DOHH2 (cell line): ENCODE data around the gene FANK1.

Experiments
- H3F3A ChIP-seq: fragments of 200-600 bp; sonication (generic), shearing (Covaris generic); 2 replicates; pipeline ENCODE4 v1.6.0; 2016; ENCODE audit warnings: antibody characterized with exemption, mild to moderate bottlenecking; ENCODE audit not compliant: control insufficient read depth, insufficient read depth
- H3K27ac ChIP-seq: fragments of 200-600 bp; sonication (generic); 2 replicates; pipeline ENCODE4 v1.5.1; 2014; ENCODE audit warnings: low read depth, mild to moderate bottlenecking, low read length, moderate library complexity
- H3K27me3 ChIP-seq: fragments of 200-600 bp; sonication (generic); 2 replicates; pipeline ENCODE4 v1.6.1; 2014; ENCODE audit warnings: mild to moderate bottlenecking, low read length, mixed read lengths; ENCODE audit not compliant: control insufficient read depth
- H3K36me3 ChIP-seq: fragments of 200-600 bp; sonication (generic); 2 replicates; pipeline ENCODE4 v1.6.1; 2014; ENCODE audit warnings: mild to moderate bottlenecking, low read length, moderate library complexity, mixed read lengths; ENCODE audit not compliant: control insufficient read depth
- H3K4me1 ChIP-seq: fragments of 200-600 bp; sonication (generic); 2 replicates; pipeline ENCODE4 v1.6.1; 2014; ENCODE audit warnings: mild to moderate bottlenecking, low read length, mixed read lengths; ENCODE audit not compliant: control insufficient read depth
- H3K4me2 ChIP-seq: fragments of 200-600 bp; sonication (generic); 2 replicates; pipeline ENCODE4 v1.6.0; 2014; ENCODE audit warnings: mild to moderate bottlenecking, low read length, moderate library complexity
- H3K4me3 ChIP-seq: fragments of 200-600 bp; sonication (generic); 2 replicates; pipeline ENCODE4 v1.5.1; 2014; ENCODE audit warnings: mild to moderate bottlenecking, low read length, mixed read lengths
- H3K79me2 ChIP-seq: fragments of 200-600 bp; sonication (generic); 2 replicates; pipeline ENCODE4 v1.6.1; 2014; ENCODE audit warnings: mild to moderate bottlenecking, low read length, mixed read lengths; ENCODE audit not compliant: control insufficient read depth
- H3K9me2 ChIP-seq: fragments of 200-600 bp; sonication (generic); replicated peaks from 2 replicates; pipeline ENCODE4 v1.6.1; 2014; ENCODE audit warnings: mild to moderate bottlenecking, low read length, mixed read lengths; ENCODE audit not compliant: control insufficient read depth
- H3K9me3 ChIP-seq: fragments of 200-600 bp; sonication (generic); 2 replicates; pipeline ENCODE4 v1.6.1; 2014; ENCODE audit warnings: antibody characterized with exemption, low read length, mixed read lengths; ENCODE audit not compliant: control insufficient read depth, insufficient read depth
- H4K20me1 ChIP-seq: fragments of 200-600 bp; sonication (generic); 2 replicates; pipeline ENCODE4 v1.6.0; 2014; ENCODE audit warnings: low read depth, mild to moderate bottlenecking, antibody characterized with exemption, low read length, moderate library complexity; ENCODE audit not compliant: control insufficient read depth, insufficient read depth
- EZH2phosphoT487 ChIP-seq: fragments of 200-600 bp; sonication (generic); IDR thresholded peaks from 2 replicates; pipeline ENCODE4 v1.6.1; 2017; ENCODE audit warnings: borderline replicate concordance, mild to moderate bottlenecking, antibody characterized with exemption, low read length, moderate library complexity, mixed read lengths
- TF ChIP-seq, protein P1 (sequence below): fragments of 200-600 bp; sonication (generic); IDR thresholded peaks from one replicate; pipeline ENCODE4 v1.5.1; 2014; ENCODE audit warnings: antibody characterized with exemption, mild to moderate bottlenecking, low read depth, low read length; ENCODE audit not compliant: poor library complexity, severe bottlenecking

FANK1 gene

DNA sequence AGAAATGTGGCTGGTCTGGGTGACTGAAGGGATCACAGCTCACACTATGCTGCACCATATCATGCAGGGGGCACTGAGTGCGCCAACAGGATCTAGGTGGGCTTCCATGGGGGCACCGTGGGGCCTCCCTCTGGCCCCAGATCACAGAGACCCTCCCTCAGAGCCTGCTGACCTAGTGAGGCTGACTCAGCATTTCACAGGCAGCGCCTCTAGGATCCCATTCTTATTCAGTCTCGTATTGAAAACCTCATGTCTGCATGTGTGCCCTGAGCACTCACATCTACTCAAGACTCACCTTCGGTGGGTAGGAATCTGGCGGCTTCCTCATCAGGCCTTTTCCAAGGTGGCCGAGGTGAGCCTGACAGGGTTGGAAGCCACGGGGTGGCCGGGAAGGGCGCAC lies 141.6 kb downstream of the FANK1 start:
- no peaks in the 10 kb centered on the region for H4K20me1 ChIP-seq
- H3K4me1 ChIP-seq: peaks cover 17% of the 10 kb centered on the region
- no peak overlapping the region for H3K4me2 ChIP-seq
- H3K36me3 ChIP-seq: no peaks in the 10 kb centered on the region
- no peak for TF ChIP-seq EZH2phosphoT487
- TF ChIP-seq, protein P1, sequence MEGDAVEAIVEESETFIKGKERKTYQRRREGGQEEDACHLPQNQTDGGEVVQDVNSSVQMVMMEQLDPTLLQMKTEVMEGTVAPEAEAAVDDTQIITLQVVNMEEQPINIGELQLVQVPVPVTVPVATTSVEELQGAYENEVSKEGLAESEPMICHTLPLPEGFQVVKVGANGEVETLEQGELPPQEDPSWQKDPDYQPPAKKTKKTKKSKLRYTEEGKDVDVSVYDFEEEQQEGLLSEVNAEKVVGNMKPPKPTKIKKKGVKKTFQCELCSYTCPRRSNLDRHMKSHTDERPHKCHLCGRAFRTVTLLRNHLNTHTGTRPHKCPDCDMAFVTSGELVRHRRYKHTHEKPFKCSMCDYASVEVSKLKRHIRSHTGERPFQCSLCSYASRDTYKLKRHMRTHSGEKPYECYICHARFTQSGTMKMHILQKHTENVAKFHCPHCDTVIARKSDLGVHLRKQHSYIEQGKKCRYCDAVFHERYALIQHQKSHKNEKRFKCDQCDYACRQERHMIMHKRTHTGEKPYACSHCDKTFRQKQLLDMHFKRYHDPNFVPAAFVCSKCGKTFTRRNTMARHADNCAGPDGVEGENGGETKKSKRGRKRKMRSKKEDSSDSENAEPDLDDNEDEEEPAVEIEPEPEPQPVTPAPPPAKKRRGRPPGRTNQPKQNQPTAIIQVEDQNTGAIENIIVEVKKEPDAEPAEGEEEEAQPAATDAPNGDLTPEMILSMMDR: no peak
- no peaks in the 10 kb centered on the region for H3F3A ChIP-seq
- H3K9me2 ChIP-seq: no peaks in the 10 kb centered on the region
- no peak overlapping the region for H3K4me3 ChIP-seq
- no peak overlapping the region for H3K27ac ChIP-seq
- no peaks in the 10 kb centered on the region for H3K79me2 ChIP-seq
- H3K27me3 ChIP-seq: 0 out of 2 replicates have a peak, but pooled peaks cover 4% of the 10 kb centered on the region
- no peaks in the 10 kb centered on the region for H3K9me3 ChIP-seq

DNA sequence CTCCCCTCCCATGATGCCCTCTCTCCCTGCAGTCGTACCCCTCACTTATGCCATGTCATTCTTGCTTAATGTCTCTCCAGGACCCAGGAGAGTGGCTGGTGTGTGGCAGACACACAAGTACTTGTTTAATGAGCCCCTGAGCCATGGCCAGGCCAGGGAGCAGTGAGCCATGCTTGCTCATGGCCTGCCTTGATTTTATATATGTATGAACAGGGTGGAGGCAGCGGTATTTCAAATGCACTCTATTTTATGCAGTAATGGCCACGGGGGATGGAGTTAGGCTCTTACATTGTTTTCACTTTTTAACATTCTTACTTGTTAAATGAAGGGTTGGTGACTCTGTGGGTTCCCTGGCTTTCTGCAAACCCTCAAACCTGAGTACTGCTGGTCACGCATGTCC lies 144.8 kb downstream of the FANK1 start:
- Histone ChIP-seq H3K27ac (no peak overlapping the region), H3K36me3 (no peaks in the 10 kb centered on the region), H3F3A (no peaks in the 10 kb centered on the region), H3K27me3 (0 out of 2 replicates have a peak, but pooled peaks cover 4% of the 10 kb centered on the region), H3K9me2 (no peaks in the 10 kb centered on the region), H3K9me3 (no peaks in the 10 kb centered on the region), H3K79me2 (no peaks in the 10 kb centered on the region), H4K20me1 (no peaks in the 10 kb centered on the region), H3K4me2 (peak overlapping the region; percentile 63), H3K4me1 (peaks cover 17% of the 10 kb centered on the region), H3K4me3 (peak overlapping the region; percentile 51; the same call in 1 of the 2 replicates)
- TF ChIP-seq, protein P1: no peak
- TF ChIP-seq EZH2phosphoT487: no peak

DNA sequence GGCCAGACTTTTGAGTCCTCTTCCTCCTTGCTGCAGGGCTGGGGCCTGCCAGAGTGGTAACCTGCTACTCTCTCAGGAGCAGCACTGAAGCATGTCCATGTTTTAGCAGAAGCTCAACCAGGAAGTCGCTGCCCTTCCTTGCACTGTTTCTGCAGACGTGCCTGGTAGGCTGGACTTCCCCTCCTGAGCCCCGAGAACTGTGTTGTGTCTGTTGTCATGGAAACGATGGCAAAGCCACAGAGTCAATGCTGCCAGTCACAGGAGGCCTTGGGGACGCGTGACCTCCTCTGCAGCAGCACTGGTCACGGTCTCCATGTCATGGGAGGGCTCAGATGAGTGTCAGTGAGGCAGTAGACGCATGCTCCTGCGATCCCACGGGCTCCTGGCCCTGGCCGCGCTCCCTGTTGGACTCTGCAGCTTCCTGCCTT lies 145.5 kb downstream of the FANK1 start:
- TF ChIP-seq, protein P1: no peak
- no peak for TF ChIP-seq EZH2phosphoT487
- peak overlapping the region; percentile 63 for H3K4me2 ChIP-seq
- no peaks in the 10 kb centered on the region for H3K9me3 ChIP-seq
- peak overlapping the region; percentile 51 for H3K4me3 ChIP-seq
- no peaks in the 10 kb centered on the region for H3K9me2 ChIP-seq
- no peaks in the 10 kb centered on the region for H3K36me3 ChIP-seq
- H3K4me1 ChIP-seq: peaks cover 17% of the 10 kb centered on the region
- no peaks in the 10 kb centered on the region for H3K79me2 ChIP-seq
- no peaks in the 10 kb centered on the region for H4K20me1 ChIP-seq
- H3F3A ChIP-seq: no peaks in the 10 kb centered on the region
- H3K27ac ChIP-seq: no peak overlapping the region
- 0 out of 2 replicates have a peak, but pooled peaks cover under 1% of the 10 kb centered on the region for H3K27me3 ChIP-seq

DNA sequence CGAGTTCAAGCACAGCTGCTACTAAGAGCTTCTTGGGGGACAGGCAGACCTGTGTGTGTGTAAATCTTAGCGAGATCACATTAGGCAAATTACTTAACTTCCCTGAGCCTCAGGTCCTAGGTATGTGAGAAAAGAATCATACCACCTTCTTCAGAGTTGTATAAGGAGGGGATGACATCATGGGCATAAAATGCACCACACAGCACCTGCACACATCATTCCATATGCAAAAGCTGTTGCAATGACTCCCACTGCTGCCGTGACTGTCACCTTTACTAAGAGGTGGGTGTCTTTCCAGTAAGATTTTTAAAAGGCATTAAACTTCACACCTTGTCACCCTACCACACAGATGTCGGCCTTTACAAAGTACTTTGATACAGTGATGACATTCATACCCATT lies 146.0 kb downstream of the FANK1 start:
- Histone ChIP-seq H3F3A (no peaks in the 10 kb centered on the region), H3K27me3 (no peaks in the 10 kb centered on the region), H3K79me2 (no peaks in the 10 kb centered on the region), H3K4me1 (peaks cover 17% of the 10 kb centered on the region), H3K36me3 (no peaks in the 10 kb centered on the region), H3K4me2 (peak overlapping the region; percentile 63), H3K4me3 (peak overlapping the region; percentile 51), H3K27ac (no peak overlapping the region), H4K20me1 (no peaks in the 10 kb centered on the region), H3K9me2 (no peaks in the 10 kb centered on the region), H3K9me3 (no peaks in the 10 kb centered on the region)
- TF ChIP-seq EZH2phosphoT487: no peak
- TF ChIP-seq, protein P1: no peak
